BE2C (cell line): ENCODE results near the gene TM4SF1.
A peak's percentile ranks its signal among the peaks of the same experiment; 100 is the strongest.

Source experiments
- DNase-seq: peaks from one replicate; pipeline ENCODE4 v3.0.0-alpha.2; 2020
- H3K27me3 ChIP-seq: fragments of 250-450 bp; sonication (Bioruptor Pico); 2 replicates; pipeline ENCODE4 v1.5.1; 2020; ENCODE audit warnings: mild to moderate bottlenecking
- H3K36me3 ChIP-seq: fragments of 250-450 bp; sonication (Bioruptor Pico); 2 replicates; pipeline ENCODE4 v1.5.1; 2020; ENCODE audit warnings: mild to moderate bottlenecking
- H3K4me1 ChIP-seq: fragments of 250-450 bp; sonication (Bioruptor Pico); 2 replicates; pipeline ENCODE4 v1.5.1; 2020
- H3K4me3 ChIP-seq: 2 replicates; pipeline ENCODE4 v1.5.1; 2011; ENCODE audit warnings: low read depth, low read length
- H3K9me3 ChIP-seq: fragments of 250-450 bp; sonication (Bioruptor Pico); 2 replicates; pipeline ENCODE4 v1.5.1; 2020
- TF ChIP-seq, protein P1 (sequence below): IDR thresholded peaks from 2 replicates; pipeline ENCODE4 v1.5.1; 2012; ENCODE audit warnings: mild to moderate bottlenecking, low read depth, low read length

The TM4SF1 gene

DNA sequence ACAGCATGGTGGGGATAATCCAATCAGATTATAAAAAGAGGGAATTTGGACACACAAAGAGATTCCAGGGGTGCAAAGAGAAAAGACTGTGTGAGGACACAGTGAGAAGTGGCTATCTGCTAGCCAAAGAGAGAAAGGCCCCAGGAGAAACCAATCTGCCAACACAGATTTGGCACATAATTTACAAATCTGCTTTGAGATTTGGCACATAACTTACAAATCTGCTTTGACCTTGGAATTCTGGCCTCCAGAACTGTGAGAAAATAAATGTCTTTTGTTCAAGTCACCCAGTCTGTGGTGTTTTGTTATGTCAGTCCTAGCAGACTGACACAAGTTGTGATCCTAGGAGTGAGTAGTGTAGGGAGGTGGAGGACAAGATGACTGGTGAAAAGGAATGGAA lies 40.5 kb downstream of the TM4SF1 start:
- no peaks in the 10 kb centered on the region for H3K4me1 ChIP-seq
- no peak overlapping the region for H3K4me3 ChIP-seq
- no peaks in the 10 kb centered on the region for H3K27me3 ChIP-seq
- TF ChIP-seq, protein P1, sequence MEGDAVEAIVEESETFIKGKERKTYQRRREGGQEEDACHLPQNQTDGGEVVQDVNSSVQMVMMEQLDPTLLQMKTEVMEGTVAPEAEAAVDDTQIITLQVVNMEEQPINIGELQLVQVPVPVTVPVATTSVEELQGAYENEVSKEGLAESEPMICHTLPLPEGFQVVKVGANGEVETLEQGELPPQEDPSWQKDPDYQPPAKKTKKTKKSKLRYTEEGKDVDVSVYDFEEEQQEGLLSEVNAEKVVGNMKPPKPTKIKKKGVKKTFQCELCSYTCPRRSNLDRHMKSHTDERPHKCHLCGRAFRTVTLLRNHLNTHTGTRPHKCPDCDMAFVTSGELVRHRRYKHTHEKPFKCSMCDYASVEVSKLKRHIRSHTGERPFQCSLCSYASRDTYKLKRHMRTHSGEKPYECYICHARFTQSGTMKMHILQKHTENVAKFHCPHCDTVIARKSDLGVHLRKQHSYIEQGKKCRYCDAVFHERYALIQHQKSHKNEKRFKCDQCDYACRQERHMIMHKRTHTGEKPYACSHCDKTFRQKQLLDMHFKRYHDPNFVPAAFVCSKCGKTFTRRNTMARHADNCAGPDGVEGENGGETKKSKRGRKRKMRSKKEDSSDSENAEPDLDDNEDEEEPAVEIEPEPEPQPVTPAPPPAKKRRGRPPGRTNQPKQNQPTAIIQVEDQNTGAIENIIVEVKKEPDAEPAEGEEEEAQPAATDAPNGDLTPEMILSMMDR, result no peak
- no peaks in the 10 kb centered on the region for H3K36me3 ChIP-seq
- no peaks in the 10 kb centered on the region for H3K9me3 ChIP-seq
- DNase-seq, result no peak

DNA sequence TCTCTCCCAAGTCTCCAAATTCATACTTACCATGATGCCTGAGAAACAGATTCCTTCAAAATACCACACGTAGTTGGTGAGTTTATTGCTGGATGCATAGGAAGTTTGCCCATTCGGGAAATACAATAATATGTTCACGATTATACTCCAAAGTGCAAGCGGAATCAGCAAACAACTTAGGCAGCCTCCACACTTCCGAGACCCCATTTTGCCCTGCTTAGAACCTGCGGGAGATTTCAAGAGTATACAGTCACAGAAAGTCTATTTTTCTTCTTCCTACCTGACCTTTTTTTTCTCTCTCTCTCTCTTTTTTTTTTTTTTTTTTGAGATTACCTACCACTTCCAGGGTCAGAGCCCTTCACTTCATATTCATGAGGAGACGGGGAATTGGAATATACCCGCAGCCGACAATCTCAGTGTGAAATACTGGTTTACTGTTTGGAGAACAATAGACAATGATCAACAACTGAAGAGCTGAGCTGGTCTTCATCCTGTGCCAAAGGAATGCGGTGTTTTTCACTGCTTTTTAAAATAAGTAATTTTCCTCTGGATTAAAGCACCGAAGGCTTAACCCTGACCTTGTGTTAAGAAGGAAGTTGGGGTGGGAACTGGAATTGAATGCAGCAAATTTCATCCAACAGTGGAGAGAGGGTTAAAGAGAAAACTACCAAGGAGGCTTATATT lies 44.1 kb downstream of the TM4SF1 start, which contains the start of gene TM4SF18:
TSS of gene TM4SF18 (minus strand) at position 461 of the 684 bp plus-strand sequence. CDS start at position 207, 254 bp downstream.
- no peaks in the 10 kb centered on the region for H3K36me3 ChIP-seq
- no peaks in the 10 kb centered on the region for H3K9me3 ChIP-seq
- H3K27me3 ChIP-seq, result no peaks in the 10 kb centered on the region
- DNase-seq, result no peak
- no peak within 1 kb of the TSS for H3K4me3 ChIP-seq
- TF ChIP-seq, protein P1, result no peak
- no peaks in the 10 kb centered on the region for H3K4me1 ChIP-seq

DNA sequence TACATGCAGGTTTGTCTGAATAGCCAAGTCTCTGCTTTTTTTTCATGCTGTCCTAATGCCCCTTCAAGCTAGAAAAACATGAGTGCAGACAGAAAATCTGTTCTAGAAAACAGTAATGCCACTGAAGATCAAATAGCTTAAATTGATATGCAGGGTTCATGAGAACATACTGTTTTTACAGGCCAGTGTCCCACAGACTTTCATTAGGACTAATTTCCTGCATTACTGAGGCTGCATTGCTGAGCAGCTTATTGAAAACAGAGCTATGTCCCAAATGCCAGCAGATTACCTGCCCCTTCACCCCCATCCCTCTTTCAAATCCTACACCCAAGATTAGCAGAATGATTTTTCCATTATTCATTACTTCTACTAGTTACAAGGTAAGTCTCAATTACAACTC lies 44.7 kb downstream of the TM4SF1 start:
- no peak overlapping the region for H3K4me3 ChIP-seq
- H3K9me3 ChIP-seq, result no peaks in the 10 kb centered on the region
- TF ChIP-seq, protein P1, result no peak

DNA sequence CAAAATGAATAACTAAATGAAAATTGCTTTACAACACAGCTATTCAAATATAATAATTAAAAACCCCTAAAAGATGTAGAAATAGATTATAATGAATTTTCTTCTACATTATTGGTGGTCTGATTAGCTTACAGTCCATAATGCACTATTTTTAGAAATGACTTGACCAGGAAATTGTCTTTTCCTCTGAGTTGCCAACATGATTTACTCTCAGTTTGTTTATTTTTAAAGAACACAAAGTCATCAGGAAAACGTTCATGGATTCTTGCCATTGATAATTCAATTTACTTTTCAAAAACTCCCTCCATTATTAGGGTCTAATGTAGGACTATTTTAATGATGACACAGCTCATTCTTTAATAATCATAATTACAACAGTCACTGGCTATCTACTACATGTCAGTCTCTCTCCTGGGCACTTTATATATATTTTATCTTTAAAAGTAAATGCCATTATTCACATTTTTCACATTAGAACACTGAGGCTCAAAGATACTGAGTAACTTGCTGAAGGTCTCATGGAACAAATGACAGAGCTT lies 45.2 kb downstream of the TM4SF1 start:
- TF ChIP-seq, protein P1, result no peak
- H3K36me3 ChIP-seq, result no peaks in the 10 kb centered on the region
- no peak for DNase-seq
- no peaks in the 10 kb centered on the region for H3K4me1 ChIP-seq
- H3K4me3 ChIP-seq, result no peak overlapping the region
- H3K9me3 ChIP-seq, result no peaks in the 10 kb centered on the region
- no peaks in the 10 kb centered on the region for H3K27me3 ChIP-seq

More for the DNA sequence above, 44.7 kb downstream of the TM4SF1 start:
- H3K36me3 ChIP-seq, result no peaks in the 10 kb centered on the region
- no peaks in the 10 kb centered on the region for H3K4me1 ChIP-seq
- DNase-seq, result no peak
- H3K27me3 ChIP-seq, result no peaks in the 10 kb centered on the region

DNA sequence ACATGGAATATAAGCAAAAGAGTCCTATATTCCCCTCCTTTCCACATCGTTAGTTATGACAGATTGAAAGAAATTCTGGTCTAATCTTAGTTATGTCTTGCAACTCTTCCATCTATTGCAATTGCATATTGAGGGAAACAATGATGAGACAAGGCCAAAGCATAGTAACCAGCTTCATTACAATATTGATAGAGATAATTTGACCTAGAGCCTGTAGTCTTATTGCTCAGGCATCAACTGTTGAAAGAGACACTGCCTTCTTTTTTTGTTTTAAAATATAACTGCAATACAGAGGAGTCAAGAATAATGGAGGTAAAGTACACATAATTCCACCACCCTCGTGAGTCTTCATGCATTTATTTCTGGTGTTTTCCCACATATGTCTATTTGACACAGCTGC lies 46.1 kb downstream of the TM4SF1 start:
- Histone ChIP-seq H3K27me3 (no peaks in the 10 kb centered on the region), H3K9me3 (no peaks in the 10 kb centered on the region), H3K4me3 (no peak overlapping the region), H3K4me1 (no peaks in the 10 kb centered on the region), H3K36me3 (no peaks in the 10 kb centered on the region)
- TF ChIP-seq, protein P1, result no peak
- DNase-seq, result no peak

DNA sequence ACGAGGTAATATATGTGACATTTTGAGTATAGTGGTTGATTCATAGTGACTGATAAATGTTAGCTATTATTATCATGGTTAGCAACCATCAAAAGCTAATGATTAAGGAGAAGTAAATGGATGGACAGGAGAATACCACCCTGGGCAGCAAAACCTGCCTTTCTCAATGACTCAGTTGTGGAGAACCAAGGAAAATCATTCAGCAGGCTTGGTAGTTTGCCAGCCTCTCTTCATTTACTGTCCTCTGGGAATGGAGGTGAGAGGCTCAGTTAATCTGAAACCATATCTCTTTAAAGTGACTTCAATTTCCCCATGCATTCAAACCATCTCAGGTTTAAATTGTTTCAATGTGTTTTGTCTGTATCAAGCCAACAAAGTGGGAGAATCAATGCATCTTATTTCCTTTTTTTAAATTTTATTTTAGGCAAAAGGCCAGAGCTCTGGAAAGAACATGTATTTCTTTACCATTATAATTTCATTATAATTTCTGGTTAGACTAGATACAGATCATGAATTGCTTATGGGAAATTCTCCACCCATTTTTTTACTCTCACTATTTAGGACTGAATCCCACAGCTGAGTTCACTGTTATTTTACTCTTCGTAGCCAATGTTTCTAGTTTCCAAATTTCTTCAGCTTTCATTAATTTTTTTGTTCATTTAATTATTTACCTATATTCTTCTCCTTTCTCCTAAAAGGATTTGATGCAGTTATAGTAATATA lies 46.7 kb downstream of the TM4SF1 start:
- Histone ChIP-seq H3K27me3 (no peaks in the 10 kb centered on the region), H3K9me3 (no peaks in the 10 kb centered on the region), H3K4me3 (no peak overlapping the region), H3K36me3 (no peaks in the 10 kb centered on the region), H3K4me1 (no peaks in the 10 kb centered on the region)
- DNase-seq, result peak; percentile 21
- TF ChIP-seq, protein P1, result no peak
